Astrocyte of the cerebellum (primary cell): Measurements from ENCODE around the gene CCDC158.
"Not testable (repeated sequence)": the region's sequence is repeated elsewhere in the genome, so short reads cannot be mapped to it uniquely, and the experiment has no call there.

ENCODE experiments used
- DNase-seq: peaks from one replicate; pipeline ENCODE4 v3.0.0-alpha.2; 2011; ENCODE audit warnings: low read depth
- H3K4me3 ChIP-seq: 2 replicates; pipeline ENCODE4 v1.5.1; 2011; ENCODE audit warnings: mild to moderate bottlenecking, low read depth, low read length, moderate library complexity
- CTCF ChIP-seq: IDR thresholded peaks from 2 replicates; pipeline ENCODE4 v1.5.1; 2012; ENCODE audit warnings: low read length, low read depth, moderate library complexity, mild to moderate bottlenecking; ENCODE audit errors: missing control alignments
- in situ Hi-C: cut with HindIII; loops from 2 replicates; pipeline ENCODE4 v1.10.0; 2017; ENCODE audit warnings: low sequenced_read_pairs

The CCDC158 gene

GRCh38 chr4:76434901-76435527, 14.1 kb upstream of the CCDC158 start, which contains the start of gene SHROOM3:
SHROOM3 (plus strand) TSS chr4:76435229; CDS start chr4:76436053, 824 bp downstream.
- peak; percentile 20 for DNase-seq
- in situ Hi-C loops, result loop anchor here (5.0 kb wide), 1 partner anchor 67 kb away; no protein-coding TSS in a partner anchor
- peak within 1 kb of the TSS; percentile 37 for H3K4me3 ChIP-seq
- TF ChIP-seq CTCF, result no peak

- in situ Hi-C loops, result loop anchor here (5.0 kb wide), 1 partner anchor 72 kb away; no protein-coding TSS in a partner anchor
- TF ChIP-seq CTCF, result peak; percentile 47
- peak; percentile 56 for DNase-seq
- H3K4me3 ChIP-seq, result no peak overlapping the region
Observed at GRCh38 chr4:76430519-76431388, 9.8 kb upstream of the CCDC158 start.

- in situ Hi-C loops, result loop anchor here (5.0 kb wide), 1 partner anchor 73 kb away; no protein-coding TSS in a partner anchor
- no peak for TF ChIP-seq CTCF
- no peak overlapping the region for H3K4me3 ChIP-seq
- DNase-seq, result no peak
Observed at GRCh38 chr4:76429636-76430035, 8.7 kb upstream of the CCDC158 start.

GRCh38 chr4:76426272-76426671, 5.3 kb upstream of the CCDC158 start:
- H3K4me3 ChIP-seq, result no peak overlapping the region
- peak; percentile 31 for TF ChIP-seq CTCF
- in situ Hi-C loops, result no loop called here
- DNase-seq, result no peak

GRCh38 chr4:76423159-76423558, 2.2 kb upstream of the CCDC158 start:
- DNase-seq, in situ Hi-C loops: not testable (repeated sequence)

GRCh38 chr4:76420188-76420761, 666 bp downstream of the CCDC158 start:
- H3K4me3 ChIP-seq, result peak overlapping the region; percentile 43
- in situ Hi-C loops, result no loop called here
- TF ChIP-seq CTCF, result no peak
- DNase-seq, result no peak

More at GRCh38 chr4:76423159-76423558, 2.2 kb upstream of the CCDC158 start:
- H3K4me3 ChIP-seq, result not testable (repeated sequence)

- no peak for TF ChIP-seq CTCF
- H3K4me3 ChIP-seq, result no peak overlapping the region
- DNase-seq, result no peak
- in situ Hi-C loops, result no loop called here
Observed at GRCh38 chr4:76410636-76411035, 10.3 kb downstream of the CCDC158 start.
